ENCODE results near the gene MCF2L.

The MCF2L gene

DNA sequence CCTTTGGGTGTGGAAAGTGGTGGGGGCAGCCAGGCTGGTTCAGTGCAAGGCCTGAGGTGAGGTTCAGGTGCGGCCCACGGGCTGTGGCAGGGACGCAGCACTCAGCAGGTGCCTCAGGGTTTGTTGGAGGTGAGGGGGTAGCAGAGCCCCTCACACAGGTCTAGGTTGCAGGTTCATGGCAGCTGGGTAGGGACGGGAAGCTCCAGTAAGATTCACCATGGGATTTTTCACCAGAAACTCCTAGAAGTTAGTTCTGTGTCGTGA is 14.0 kb downstream of the MCF2L start:
- DNase-seq: no peak

DNA sequence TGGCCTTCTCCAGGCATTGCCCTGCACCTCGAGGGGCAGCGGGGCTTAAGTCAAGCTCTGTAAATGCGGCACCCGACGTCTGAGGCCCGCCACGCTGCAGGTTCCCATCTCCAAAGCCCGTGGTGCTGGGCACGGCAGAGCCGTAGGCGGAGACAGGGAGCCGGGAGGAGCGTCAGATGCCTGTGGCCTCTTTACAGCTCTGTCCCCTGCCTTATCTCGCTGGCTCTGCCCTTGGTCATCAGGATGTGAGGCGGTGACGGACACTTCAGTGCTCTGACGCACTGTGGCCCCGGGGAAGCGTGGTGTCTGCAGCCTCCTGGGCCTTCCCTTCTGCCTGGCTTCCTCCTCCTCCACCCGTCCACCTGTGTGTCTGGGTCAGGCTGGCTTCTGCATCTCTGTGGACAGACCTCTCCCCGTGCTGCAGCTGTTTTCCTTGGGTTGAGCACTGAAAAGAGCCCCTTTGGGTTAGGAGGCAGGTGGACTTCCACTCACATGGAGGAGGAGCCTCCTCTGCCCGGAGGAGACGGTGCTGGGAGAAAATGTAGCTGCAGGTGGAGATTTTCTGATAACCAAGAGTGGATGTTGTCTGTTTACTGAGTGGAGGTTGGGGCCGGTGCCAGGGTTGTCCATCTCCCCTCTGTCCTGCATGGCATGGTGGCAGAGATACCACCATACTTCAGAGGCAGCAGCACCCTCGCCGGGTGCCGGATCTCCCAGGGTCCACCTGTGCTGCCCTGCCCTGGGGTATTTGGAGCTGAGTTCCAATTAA is 14.6 kb downstream of the MCF2L start:
- DNase-seq: no peak

DNA sequence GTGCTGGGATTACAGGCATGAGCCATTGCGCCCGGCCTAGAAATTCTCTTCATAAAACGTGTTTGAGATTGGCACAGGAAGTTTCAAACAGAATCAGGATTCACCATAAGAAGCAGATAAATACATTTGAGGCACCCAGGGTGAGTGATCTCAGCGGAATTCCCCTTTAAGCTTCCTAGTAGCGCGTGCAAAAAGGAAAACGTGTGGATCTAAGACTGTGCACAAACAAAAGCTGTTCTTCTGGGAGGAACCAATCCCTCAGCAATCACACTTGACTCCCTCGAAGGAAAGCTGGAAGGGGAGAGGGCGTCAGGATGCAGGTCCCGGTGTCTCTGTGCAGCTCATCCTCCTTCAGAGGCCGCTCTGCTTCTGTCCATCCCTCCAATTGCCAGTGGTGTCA is 15.5 kb downstream of the MCF2L start:
- DNase-seq: no peak

DNA sequence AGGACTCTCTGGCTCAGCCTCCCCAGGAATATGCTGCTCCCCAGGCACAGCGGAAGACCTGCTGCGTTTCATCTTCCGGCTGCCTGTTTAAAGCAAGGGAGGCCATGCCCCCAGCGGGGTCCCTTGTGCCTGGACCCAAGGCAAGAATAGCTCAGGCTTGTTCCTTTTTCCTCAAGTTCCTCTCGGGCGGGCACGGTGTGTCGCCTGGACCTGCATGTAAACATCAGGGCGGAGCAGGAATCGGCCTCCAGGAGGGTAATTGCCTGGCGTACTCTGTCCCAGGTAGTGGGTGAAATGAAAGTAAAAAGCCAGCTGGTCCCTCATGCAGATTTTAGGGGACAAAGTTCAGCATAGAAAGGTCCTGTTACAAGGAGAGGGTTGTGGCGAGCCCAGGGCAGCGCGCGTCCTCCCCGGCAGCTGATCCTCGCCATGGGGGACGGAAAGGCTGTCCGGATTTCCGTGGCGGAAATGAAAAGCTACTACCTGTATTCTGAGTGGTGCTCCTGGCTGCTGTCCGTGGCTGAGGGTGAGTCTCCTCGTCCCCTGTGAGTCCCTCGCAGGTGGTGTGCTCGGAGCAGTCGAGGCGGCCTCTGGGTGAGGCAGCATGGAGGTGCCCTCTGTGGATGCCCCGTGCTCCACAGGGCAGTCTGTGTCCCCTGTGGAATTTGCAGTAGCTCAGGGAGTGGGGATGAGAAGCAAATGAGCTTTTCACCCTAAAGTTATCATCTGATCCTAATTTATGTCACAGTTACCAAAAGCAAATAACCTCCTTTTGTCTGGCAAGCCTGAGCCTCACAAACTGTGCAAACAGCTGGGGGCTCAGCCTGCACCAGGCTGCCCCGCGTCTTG is 16.2 kb downstream of the MCF2L start:
- DNase-seq: no peak

DNA sequence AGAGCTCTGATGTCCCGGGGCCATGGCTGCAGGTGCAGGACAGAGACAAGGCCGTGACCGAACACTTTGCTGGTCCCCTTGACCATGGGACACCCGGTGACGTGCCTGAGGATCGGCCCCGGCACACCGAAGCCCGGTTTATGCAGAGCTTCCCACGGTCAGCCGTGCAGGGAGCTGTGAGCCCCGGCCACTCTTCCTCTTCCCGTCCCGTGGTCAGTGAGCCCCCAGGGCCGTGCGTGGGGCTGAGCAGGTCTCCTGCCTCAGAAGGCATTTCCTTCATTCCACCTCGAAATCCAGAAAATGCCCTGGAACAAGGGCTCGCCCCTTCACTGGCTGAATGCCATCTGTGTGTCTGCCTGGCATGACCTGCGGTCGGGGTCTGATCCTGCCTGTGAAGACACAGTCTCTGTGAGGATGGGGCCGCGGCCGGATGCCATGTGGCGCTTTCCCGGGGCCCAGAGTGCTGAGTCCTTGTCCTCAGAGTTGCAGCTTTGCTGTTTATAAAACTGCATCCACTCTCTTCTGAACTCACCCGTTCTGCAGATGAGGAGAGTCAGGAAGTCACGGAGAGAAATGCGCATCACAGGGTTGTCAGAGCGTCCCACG is 16.9 kb downstream of the MCF2L start:
- DNase-seq: no peak

DNA sequence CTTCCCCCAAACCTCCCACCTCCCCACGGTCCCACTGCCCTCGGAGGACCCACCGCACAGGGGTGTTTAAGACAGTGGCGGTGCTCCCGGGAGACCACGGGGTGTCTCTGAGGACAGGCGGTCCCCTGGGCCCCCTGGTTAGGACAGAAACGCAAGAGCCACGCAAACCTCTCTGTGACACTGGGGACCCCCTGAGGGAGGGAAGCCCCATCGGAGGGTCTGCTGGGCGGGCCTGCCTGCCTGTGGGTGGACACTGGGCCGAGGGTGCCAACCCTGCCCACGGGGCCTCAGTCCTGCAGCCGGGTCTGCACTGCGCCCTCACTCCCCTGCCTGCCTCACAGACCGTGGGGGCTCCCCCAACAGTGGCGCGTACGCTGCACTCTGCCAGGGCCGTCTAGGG is 17.5 kb downstream of the MCF2L start:
- DNase-seq: no peak

DNA sequence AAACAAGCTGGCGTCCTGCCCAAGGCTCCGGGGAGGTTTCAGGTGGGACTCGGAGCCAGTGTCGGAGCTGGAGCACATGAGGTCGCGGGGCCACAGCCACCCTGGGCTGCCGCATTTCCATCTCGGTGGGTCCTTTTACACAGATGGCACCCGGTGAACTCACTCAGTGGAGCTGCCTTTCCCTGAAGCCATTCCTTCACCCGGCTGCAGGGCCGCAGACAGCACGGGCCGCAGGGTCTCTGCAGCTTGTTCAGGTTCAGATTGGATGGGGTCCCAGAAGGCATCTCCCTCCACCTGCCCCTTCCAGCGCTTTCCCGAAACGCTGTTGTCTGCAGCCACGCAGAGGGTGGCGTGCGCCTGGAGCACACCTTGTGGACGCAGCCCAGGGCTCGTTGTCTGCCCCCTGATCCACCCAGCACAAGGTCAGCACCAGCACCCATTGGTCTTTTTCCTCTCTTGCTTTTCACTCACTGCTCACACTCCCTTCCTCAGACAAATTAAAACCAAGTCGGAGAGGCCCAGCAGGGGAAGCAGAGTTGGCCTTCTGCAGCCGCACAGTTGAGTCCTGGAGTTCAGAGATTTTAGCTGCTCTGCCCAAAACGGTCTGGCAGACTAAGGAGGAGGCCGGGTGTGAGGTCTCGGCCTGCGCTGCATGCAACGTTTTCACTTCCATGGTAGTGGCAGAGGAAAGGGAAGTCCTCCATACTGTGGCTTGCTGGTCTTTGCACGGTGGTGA is 18.1 kb downstream of the MCF2L start:
- DNase-seq: no peak

DNA sequence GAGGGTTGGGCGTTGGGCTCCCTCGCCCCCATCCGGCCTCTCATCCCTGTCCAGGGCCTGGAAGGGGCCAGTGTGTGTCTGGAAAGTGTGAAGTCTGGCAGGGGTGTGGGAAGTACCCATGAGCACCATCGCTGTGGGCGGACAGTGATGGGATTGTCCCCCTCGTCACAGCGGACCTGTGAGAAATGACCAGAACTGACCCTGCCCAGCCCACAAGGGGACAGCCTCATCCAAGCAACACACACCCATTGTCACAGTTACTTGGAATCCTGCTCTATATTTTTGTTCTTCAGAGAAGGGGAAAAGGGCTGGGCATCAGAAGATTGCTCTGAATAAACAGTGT is 18.6 kb downstream of the MCF2L start:
- DNase-seq: no peak

DNA sequence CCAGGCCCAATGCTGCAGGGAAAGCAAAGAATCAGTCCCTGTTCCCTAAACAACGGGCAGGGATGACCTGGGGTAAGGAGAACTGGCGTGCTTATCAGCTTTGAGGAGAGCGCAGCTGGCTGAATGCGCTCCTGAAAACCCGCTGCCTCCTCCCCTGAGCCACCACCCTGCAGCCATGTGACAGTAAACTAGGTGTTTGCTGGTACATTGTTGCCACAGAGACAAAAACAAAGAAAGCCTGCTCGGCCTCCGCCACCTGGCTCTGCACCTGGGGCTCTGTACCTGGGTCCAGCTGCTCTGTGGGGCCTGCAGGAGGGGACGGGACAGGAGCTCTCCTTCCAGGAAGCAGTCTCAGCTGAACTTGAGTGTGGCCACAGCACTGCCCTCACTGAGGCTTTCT is 21.8 kb downstream of the MCF2L start:
- peak; percentile 87 for DNase-seq

DNA sequence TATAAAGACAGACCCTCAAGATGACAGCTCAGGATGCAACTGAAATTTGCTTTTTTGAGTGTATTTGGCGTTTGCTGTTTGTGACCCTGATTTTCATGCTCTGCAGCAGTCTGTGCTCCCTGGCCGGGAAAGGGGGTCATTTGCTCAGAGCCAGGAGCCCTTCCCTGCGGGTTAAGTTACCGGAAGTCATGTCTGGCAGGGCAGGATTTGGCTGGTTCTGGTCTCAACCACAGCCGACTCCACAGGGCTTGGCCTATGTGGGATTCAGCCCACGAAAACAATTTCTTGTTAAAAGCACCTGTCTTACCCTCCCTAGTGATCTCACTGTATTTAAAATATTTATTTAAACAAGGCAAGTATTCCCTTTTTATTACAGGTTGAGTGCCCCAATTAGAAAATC is 22.6 kb downstream of the MCF2L start:
- no peak for DNase-seq

DNA sequence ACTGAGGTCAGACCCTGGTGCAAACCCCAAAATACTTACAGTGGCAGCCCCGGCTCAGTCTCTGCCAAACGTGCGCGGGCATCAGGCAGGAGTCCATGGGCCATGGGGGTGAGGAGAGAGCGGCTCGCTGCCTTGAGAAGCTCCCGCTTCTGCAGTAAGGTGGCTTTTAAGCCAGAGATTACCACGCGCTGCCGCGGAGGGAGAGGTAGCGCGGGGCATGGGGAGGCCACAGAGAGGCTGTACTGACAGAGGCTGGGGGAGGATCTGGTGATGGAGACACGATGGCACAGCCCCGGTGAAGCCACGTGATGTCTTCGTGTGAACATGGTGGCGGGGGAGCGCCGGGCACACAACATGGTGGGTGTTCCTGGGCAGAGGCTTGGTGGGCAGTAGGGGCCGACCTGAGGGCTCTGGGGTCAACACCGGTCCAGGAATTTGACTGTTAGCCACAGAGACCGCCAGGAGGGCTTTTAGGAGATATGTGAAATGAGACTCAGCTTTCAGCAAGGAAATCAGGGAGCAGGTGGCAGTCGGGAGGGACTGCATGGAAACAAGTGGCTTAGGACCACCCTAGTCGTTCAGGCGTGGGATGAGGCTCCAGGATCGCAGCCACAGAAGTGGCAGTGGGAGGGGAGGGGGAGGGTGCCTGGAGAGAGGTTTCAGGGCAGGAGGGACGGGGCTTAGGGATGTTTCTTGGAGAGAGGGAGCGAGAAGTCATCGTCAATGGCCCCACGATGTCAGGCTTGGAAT is 24.1 kb downstream of the MCF2L start:
- DNase-seq: no peak

DNA sequence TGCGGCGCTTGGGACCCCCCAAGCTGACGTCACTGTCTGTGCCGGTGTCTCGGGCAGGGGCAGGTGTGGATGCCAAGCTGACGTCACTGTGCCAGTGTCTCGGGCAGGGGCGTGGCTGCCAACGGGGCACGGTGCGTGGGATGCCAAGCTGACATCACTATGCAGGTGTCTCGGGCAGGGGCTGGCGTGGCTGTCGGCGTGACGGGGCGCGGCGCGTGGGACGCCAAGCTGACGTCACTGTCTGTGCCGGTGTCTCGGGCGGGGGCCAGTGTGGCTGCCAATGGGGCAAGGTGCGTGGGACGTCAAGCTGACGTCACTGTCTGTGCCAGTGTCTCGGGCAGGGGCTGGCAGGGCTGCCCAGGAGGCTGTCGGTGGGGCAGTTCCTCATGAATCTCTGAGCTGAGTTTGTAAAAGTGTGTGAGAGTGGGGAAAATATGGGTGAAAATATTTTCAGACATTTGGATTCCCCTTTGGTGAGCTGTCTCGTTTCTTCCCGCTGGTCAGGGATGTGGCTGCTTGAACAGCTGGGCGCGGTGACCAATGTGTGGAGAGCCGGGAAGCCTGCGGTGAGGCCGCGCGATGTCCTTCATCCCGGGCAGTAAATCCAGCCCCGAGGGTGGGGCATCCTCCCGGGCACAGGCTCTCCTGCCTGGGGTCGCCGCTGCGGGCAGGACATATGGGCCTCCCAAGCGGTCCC is 25.2 kb downstream of the MCF2L start:
- DNase-seq: no peak

DNA sequence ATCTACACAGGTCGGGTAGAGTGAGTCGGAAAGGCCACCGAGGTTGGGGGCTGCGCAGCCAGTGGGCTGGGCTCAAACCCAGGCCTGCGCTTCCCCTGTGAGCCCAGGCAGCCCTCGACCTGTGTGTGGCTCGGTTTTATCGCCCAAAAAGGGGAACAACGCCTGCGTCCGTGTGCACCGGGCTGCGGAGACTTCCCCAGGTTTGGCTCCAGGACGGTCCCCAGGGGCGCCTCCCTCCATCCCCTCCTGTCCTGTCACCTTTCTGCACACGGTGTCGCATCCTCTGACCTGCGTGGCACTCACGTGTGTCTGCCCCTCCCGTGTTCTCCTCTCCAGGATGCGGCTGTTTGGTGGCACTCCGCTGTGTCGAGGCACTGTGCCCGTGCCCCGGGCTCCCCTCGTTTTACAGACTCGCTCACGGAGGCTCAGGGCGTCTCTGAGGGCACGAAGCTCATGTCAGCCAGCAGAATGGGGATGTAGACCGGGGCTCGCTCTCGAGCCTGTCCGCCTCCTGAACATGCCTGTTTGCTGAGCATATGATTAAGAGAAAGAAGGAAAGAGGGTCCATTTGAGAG is 25.9 kb downstream of the MCF2L start:
- no peak for DNase-seq

DNA sequence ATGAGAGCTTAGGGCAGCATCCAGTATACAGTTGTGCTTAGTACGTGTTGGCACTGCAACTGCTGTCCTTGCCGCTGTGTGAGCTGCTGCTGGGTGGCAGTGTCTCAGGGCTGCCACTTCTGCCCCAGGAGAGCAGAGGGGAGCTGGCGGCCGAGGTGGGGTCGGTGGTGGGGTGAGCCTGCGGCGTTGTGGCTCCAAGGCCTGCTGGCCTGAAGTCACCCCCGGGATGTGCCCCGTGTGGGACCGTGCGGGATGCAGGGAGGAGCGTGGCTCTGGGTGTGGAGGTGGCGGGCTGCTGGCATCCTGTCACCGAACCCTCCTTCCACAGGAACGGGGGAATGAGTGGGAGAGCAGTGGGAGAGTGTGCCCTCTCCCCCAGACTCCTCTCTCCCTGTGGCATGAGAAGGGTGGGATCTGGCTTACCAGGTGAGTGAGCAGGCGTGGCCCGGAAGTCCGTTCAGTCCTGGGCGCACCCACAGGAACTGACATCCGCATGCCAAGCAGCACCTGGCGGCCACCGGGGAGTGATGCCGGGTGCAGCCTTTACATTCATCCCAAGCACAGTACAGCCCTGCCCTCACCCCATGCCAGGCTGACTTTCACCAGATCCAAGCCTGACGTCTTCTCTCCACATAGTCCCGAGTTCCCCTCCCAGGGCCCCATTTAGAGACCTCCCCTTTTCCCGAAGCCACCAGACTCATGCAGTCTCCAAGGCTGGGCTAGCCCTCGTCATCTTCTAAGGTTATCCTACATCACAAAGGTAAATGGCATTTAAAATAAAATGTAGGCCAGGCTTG is 26.6 kb downstream of the MCF2L start:
- DNase-seq: no peak

DNA sequence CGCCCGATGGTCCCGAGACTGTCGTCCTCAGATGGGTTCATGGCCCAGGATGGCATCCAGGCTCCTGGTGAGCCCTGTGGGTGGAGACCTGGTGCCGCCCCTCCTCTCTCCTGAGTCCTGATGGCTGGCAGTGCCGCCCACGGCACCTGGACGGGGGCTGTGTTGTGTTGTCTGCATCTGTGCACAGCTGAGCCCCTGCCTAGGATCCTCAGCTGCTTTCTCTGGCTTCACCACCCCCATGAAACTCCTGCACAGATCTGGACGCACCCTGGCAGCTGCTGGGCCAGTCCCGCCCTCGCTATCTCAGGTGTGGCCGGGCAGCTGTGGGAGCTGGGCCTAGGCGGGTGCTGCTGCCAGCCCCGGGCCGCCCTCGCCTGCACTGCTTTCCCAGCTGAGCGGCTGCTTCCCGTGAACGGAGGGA is 27.7 kb downstream of the MCF2L start:
- no peak for DNase-seq

DNA sequence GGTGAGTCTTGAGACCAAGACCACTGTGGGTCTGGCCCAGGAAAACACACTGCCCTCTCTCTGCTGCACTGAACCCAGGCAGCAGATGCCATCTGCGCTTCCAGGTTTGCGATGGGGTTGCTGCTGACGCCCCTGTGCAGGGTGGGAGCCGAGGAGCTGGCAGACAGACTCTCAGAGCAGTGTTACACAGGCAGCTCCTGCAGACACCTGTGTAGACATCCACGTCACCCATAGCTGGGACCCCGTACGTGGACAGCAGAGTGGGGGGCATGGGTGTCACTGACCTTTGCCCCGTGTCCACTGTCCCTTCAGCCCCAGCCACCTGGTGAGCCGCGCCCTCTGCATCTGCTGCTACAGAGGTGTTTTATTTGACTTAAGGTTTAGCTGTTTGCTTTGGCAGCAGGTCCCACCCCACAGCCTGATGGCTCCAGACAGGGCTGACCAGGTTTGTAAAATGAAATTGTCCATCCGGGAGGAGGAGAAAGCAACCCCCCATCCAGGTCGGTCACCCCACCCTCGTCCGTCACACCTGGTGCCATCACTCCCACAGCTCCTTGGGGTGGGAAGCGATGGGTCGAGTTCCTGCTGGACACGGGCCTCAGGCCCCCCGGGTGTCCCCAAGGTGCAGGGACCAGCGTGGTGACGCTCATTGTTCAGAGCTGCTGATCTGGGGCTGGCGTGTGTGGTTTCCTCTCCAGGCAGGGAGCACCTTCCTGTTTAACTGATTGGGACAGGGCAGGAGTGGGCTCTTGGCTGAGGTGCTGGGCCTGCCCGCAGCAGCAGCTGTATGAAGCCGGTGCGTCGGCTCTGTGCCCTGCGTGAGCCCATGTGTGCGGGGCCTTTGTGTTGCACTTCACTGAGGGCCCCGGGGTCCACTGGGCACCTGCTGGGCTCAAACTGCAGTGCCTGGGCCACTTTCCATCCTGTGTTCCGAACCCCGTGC is 28.4 kb downstream of the MCF2L start:
- no peak for DNase-seq

DNA sequence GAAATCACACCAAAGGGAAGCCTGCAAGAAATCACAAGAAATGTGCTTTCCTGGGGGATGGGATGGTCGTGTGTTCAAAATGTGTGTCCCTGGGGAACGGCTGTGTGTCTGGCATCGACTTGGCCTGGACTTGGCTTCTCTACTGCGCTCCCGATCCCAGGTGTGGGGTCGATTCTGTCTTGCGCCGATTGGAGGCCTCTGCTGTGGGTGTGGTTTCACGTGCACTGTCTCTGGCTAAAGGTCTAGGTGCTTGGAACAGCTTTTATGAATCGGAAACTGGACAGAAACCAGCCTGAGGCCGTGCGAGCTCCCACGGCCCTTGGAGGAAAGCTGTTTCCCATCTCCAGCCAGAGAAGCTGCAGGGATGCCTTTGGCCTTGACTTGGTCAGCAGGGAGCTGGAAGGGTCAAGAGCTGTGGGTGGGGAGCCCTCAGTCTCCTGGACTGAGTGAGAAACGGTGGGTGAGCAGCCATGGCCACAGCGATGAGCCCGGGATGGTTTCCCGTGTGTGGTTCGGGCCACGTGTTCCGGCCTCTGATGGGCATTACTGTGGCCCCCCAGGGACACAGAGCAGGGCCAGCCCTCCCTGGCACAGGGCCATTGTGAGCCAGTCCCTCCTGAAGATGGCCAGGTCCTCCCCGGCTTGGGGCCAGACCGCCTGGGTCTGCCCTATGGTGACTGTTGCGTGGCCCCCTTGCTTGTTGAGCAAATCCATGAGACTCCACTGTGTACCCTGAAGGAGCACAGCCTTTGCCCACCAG is 29.7 kb downstream of the MCF2L start:
- DNase-seq: no peak

DNA sequence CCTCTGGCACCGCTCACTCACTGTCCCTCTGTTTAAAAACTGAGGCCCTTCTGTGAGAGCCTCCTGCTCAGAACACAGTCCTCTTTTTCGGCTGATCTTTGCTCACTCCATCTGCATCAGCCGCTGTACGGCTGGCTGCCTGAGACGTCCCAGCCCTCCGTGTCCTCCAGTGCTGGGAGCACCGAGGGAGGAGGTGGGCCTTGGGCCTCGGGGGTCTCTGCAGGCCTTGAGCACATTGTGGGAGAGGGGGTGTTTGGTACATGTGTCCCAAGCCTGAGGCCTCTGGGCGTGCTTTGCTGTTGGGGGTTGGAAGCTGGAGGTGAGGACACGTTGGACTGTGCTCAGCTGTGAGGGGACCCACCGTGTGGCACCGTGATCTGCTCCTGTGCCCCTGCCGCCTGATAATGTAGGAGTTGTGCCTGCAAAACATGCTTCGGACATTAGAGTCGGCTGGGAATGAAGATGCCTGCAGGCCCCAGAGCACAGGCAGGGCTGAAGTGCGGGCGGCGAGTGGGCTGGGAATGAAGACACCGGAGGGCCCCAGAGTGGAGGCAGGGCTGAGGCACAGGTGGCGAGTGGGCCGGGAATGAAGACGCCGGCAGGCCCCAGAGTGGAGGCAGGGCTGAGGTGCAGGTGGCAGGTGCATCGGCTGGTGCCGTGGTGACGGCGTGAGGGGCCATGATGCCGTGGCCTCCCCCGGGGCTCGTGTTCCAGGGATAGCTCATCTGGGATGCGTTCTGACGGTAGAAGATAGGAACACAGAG is 30.6 kb downstream of the MCF2L start:
- no peak for DNase-seq
